ENCODE data around the gene CADM3.

DNA sequence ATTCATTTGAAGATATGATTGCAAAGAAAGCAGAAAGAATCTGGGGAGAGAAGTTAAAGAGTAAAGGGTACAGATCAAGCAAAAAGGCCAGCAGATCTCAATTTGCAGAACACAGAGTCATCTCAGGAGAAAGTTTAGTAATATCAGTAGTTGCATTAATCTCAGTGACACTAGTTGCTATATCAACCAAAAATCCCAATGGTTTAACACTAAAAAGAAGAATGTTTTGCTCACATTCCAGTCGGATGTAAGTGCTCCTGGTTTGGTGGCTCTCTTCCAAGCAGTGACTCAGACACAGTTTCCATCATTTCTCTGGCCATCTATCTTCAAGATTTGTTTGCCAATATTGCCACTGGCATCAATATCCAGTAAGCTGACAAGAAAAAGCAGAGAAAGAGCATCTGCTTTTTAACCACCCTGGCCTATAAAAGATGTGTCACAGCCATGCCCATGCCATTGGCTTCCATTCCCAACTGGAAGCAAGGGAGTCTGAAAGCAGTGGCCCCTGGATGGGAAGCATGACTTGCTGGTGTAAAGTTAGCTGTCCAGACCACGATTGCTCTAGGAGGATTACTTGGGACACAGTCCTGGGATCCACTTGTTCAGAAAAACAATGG, 49.3 kb upstream of the CADM3 start:
- TF ChIP-seq, protein P1, sequence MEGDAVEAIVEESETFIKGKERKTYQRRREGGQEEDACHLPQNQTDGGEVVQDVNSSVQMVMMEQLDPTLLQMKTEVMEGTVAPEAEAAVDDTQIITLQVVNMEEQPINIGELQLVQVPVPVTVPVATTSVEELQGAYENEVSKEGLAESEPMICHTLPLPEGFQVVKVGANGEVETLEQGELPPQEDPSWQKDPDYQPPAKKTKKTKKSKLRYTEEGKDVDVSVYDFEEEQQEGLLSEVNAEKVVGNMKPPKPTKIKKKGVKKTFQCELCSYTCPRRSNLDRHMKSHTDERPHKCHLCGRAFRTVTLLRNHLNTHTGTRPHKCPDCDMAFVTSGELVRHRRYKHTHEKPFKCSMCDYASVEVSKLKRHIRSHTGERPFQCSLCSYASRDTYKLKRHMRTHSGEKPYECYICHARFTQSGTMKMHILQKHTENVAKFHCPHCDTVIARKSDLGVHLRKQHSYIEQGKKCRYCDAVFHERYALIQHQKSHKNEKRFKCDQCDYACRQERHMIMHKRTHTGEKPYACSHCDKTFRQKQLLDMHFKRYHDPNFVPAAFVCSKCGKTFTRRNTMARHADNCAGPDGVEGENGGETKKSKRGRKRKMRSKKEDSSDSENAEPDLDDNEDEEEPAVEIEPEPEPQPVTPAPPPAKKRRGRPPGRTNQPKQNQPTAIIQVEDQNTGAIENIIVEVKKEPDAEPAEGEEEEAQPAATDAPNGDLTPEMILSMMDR (IDR thresholded peaks at IDR 0.05) = no peak
- no peak for TF ChIP-seq POLR2A (IDR thresholded peaks at IDR 0.05)
